ENCODE measurements around the gene CD3E.
"Not testable (repeated sequence)": the region's sequence is repeated elsewhere in the genome, so short reads cannot be mapped to it uniquely, and the experiment has no call there.

The CD3E gene

GRCh38 chr11:118290923-118291322, 13.6 kb upstream of the CD3E start:
- DNase-seq (ENCODE audit: low read depth in 2 of 2) = no peak

GRCh38 chr11:118291477-118292135, 12.9 kb upstream of the CD3E start:
- no peak for DNase-seq (ENCODE audit: low read depth in 2 of 2)

GRCh38 chr11:118294053-118294452, 10.5 kb upstream of the CD3E start:
- no peak for DNase-seq (ENCODE audit: low read depth in 2 of 2)

- DNase-seq (ENCODE audit: low read depth in 2 of 2) = no peak
Observed at GRCh38 chr11:118295199-118295598, 9.3 kb upstream of the CD3E start.

- DNase-seq (ENCODE audit: low read depth in 2 of 2) = no peak
Observed at GRCh38 chr11:118295815-118296454, 8.6 kb upstream of the CD3E start.

GRCh38 chr11:118301600-118302195, 2.8 kb upstream of the CD3E start:
- DNase-seq (ENCODE audit: low read depth in 2 of 2) = no peak

- DNase-seq (ENCODE audit: low read depth in 2 of 2) = no peak
Observed at GRCh38 chr11:118304227-118304567, 333 bp upstream of the CD3E start.

GRCh38 chr11:118305726-118306125, 1.2 kb downstream of the CD3E start:
- DNase-seq (ENCODE audit: low read depth in 2 of 2) = no peak

GRCh38 chr11:118306556-118306955, 2.0 kb downstream of the CD3E start:
- DNase-seq (ENCODE audit: low read depth in 2 of 2) = no peak

GRCh38 chr11:118308995-118309528, 4.5 kb downstream of the CD3E start:
- not testable (repeated sequence) for DNase-seq (ENCODE audit: low read depth in 2 of 2)

- no peak for DNase-seq (ENCODE audit: low read depth in 2 of 2)
Observed at GRCh38 chr11:118310271-118310670, 5.7 kb downstream of the CD3E start.

GRCh38 chr11:118310781-118311485, 6.4 kb downstream of the CD3E start:
- DNase-seq (ENCODE audit: low read depth in 2 of 2) = no peak

GRCh38 chr11:118311518-118311917, 7.0 kb downstream of the CD3E start:
- no peak for DNase-seq (ENCODE audit: low read depth in 2 of 2)

GRCh38 chr11:118312328-118312727, 7.8 kb downstream of the CD3E start:
- DNase-seq (ENCODE audit: low read depth in 2 of 2) = no peak

GRCh38 chr11:118313242-118313641, 8.7 kb downstream of the CD3E start:
- no peak for DNase-seq (ENCODE audit: low read depth in 2 of 2)

GRCh38 chr11:118314988-118315411, 10.5 kb downstream of the CD3E start:
- DNase-seq (ENCODE audit: low read depth in 2 of 2) = no peak

- DNase-seq (ENCODE audit: low read depth in 2 of 2) = no peak
Observed at GRCh38 chr11:118318124-118318523, 13.6 kb downstream of the CD3E start.

- no peak for DNase-seq (ENCODE audit: low read depth in 2 of 2)
Observed at GRCh38 chr11:118318581-118319336, 14.2 kb downstream of the CD3E start.

- no peak for DNase-seq (ENCODE audit: low read depth in 2 of 2)
Observed at GRCh38 chr11:118319337-118319707, 14.8 kb downstream of the CD3E start.

- DNase-seq (ENCODE audit: low read depth in 2 of 2) = no peak
Observed at GRCh38 chr11:118320515-118320914, 16.0 kb downstream of the CD3E start.

- no peak for DNase-seq (ENCODE audit: low read depth in 2 of 2)
Observed at GRCh38 chr11:118321386-118322082, 17.0 kb downstream of the CD3E start.
